Neural progenitor cell (in vitro differentiated cells): Measurements from ENCODE around the gene ANKDD1B. TPM values are rescaled to one million over a fixed set of nuclear protein-coding genes. Genes with fewer than 3 reads are reported as not detected.

Experiments used
- DNase-seq: peaks from one replicate; pipeline ENCODE4 v3.0.0-alpha.2; 2016; ENCODE audit warnings: low spot score
- H2AFZ ChIP-seq: fragments of 200-600 bp; sonication (generic); replicated peaks from 2 replicates; pipeline ENCODE4 v1.6.1; 2016; ENCODE audit warnings: antibody characterized with exemption
- H3F3A ChIP-seq: fragments of 200-600 bp; sonication (generic); 2 replicates; pipeline ENCODE4 v1.6.1; 2016; ENCODE audit warnings: antibody characterized with exemption, low read depth
- H3K27ac ChIP-seq: fragments of 200-600 bp; sonication (generic); 2 replicates; pipeline ENCODE4 v1.5.1; 2016; ENCODE audit warnings: mild to moderate bottlenecking
- H3K27me3 ChIP-seq: fragments of 200-600 bp; sonication (generic); 2 replicates; pipeline ENCODE4 v1.6.1; 2016; ENCODE audit warnings: mild to moderate bottlenecking, moderate library complexity
- H3K36me3 ChIP-seq: fragments of 200-600 bp; sonication (generic); 2 replicates; pipeline ENCODE4 v1.5.1; 2016
- H3K4me1 ChIP-seq: fragments of 200-600 bp; sonication (generic); 2 replicates; pipeline ENCODE4 v1.6.1; 2016; ENCODE audit warnings: mixed run types
- H3K4me2 ChIP-seq: fragments of 200-600 bp; sonication (generic); 2 replicates; pipeline ENCODE4 v1.6.1; 2016
- H3K4me3 ChIP-seq: fragments of 200-600 bp; sonication (generic); 2 replicates; pipeline ENCODE4 v1.5.1; 2016
- H3K79me2 ChIP-seq: fragments of 200-600 bp; sonication (generic); 2 replicates; pipeline ENCODE4 v1.6.1; 2016; ENCODE audit warnings: low read depth
- H3K9ac ChIP-seq: fragments of 200-600 bp; sonication (generic); 2 replicates; pipeline ENCODE4 v1.6.1; 2016
- H3K9me3 ChIP-seq: fragments of 200-600 bp; sonication (generic); 2 replicates; pipeline ENCODE4 v1.5.1; 2016; ENCODE audit warnings: low read depth
- H4K20me1 ChIP-seq: fragments of 200-600 bp; sonication (generic); 2 replicates; pipeline ENCODE4 v1.6.1; 2016; ENCODE audit warnings: low read depth
- H3K27ac Mint-ChIP-seq: 3 replicates; pipeline ENCODE4 v1.8.0; 2021; ENCODE audit warnings: mixed read lengths
- H3K27me3 Mint-ChIP-seq: 2 replicates; pipeline ENCODE4 v1.8.0; 2022; ENCODE audit warnings: low read depth, mild to moderate bottlenecking, inconsistent platforms, moderate library complexity, mixed read lengths; ENCODE audit not compliant: insufficient read depth
- H3K36me3 Mint-ChIP-seq: 3 replicates; pipeline ENCODE4 v1.8.0; 2021; ENCODE audit warnings: mixed read lengths
- H3K4me1 Mint-ChIP-seq: 3 replicates; pipeline ENCODE4 v1.8.0; 2021; ENCODE audit warnings: mixed read lengths
- H3K4me3 Mint-ChIP-seq: 3 replicates; pipeline ENCODE4 v1.8.0; 2021; ENCODE audit warnings: mild to moderate bottlenecking, moderate library complexity, mixed read lengths
- H3K9me3 Mint-ChIP-seq: 3 replicates; pipeline ENCODE4 v1.8.0; 2020; ENCODE audit warnings: mixed read lengths
- EZH2 ChIP-seq: fragments of 200-600 bp; sonication (generic); IDR thresholded peaks from 2 replicates; pipeline ENCODE4 v1.6.1; 2017; ENCODE audit warnings: antibody characterized with exemption, mild to moderate bottlenecking, moderate library complexity
- EZH2phosphoT487 ChIP-seq: fragments of 200-600 bp; sonication (generic); IDR thresholded peaks from 2 replicates; pipeline ENCODE4 v1.6.1; 2017; ENCODE audit warnings: antibody characterized with exemption
- total RNA-seq: library from RNA; depleted of rRNA; stranded (reverse); fragments of >200 nt; gene quantifications from 2 replicates; pipeline ENCODE4 v1.2.3, GENCODE V29; 2015; ENCODE audit warnings: low replicate concordance
- TF ChIP-seq, protein P1 (sequence below): fragments of 200-600 bp; sonication (generic); IDR thresholded peaks from 2 replicates; pipeline ENCODE4 v1.5.1; 2017; ENCODE audit warnings: antibody characterized with exemption, mild to moderate bottlenecking

The ANKDD1B gene
- total RNA-seq, 1 donor from 2014 or later, result 0.60 TPM

DNA sequence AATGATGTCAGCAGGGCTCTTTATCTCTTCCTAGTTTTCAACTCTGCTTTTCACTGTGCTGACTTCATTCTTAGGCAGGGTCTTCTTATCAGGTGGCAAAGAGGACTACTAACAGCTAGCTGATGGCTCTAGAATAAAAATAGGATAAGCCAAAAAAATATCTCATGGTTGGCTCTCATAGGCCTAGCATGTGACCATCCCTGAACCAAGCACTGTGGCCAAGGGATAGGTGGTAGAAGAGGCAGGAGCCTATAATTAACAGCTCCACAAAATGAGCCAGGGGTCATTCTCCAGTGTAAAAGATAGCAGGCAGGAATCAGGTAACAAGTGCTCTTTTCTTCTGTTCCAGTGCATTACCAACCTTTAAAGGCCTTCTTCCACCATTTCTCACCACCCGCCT is 21.1 kb downstream of the ANKDD1B start:
- DNase-seq, result no peak
- no peak overlapping the region for H3K27ac ChIP-seq
- no peaks in the 10 kb centered on the region for H3K79me2 ChIP-seq
- no peaks in the 10 kb centered on the region for H4K20me1 ChIP-seq
- Mint-ChIP-seq H3K4me1 (no peaks in the 10 kb centered on the region), H3K27ac (no peak overlapping the region), H3K4me3 (no peak overlapping the region), H3K27me3 (no peaks in the 10 kb centered on the region), H3K9me3 (no peaks in the 10 kb centered on the region), H3K36me3 (no peaks in the 10 kb centered on the region)
- TF ChIP-seq, protein P1, sequence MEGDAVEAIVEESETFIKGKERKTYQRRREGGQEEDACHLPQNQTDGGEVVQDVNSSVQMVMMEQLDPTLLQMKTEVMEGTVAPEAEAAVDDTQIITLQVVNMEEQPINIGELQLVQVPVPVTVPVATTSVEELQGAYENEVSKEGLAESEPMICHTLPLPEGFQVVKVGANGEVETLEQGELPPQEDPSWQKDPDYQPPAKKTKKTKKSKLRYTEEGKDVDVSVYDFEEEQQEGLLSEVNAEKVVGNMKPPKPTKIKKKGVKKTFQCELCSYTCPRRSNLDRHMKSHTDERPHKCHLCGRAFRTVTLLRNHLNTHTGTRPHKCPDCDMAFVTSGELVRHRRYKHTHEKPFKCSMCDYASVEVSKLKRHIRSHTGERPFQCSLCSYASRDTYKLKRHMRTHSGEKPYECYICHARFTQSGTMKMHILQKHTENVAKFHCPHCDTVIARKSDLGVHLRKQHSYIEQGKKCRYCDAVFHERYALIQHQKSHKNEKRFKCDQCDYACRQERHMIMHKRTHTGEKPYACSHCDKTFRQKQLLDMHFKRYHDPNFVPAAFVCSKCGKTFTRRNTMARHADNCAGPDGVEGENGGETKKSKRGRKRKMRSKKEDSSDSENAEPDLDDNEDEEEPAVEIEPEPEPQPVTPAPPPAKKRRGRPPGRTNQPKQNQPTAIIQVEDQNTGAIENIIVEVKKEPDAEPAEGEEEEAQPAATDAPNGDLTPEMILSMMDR, result no peak
- TF ChIP-seq EZH2phosphoT487, result no peak
- TF ChIP-seq EZH2, result no peak
- no peaks in the 10 kb centered on the region for H3K4me1 ChIP-seq
- H2AFZ ChIP-seq, result no peak overlapping the region
- H3K9ac ChIP-seq, result no peak overlapping the region
- no peaks in the 10 kb centered on the region for H3K36me3 ChIP-seq
- H3F3A ChIP-seq, result no peaks in the 10 kb centered on the region
- H3K9me3 ChIP-seq, result no peaks in the 10 kb centered on the region
- no peak overlapping the region for H3K4me3 ChIP-seq
- H3K4me2 ChIP-seq, result no peak overlapping the region
- no peaks in the 10 kb centered on the region for H3K27me3 ChIP-seq

DNA sequence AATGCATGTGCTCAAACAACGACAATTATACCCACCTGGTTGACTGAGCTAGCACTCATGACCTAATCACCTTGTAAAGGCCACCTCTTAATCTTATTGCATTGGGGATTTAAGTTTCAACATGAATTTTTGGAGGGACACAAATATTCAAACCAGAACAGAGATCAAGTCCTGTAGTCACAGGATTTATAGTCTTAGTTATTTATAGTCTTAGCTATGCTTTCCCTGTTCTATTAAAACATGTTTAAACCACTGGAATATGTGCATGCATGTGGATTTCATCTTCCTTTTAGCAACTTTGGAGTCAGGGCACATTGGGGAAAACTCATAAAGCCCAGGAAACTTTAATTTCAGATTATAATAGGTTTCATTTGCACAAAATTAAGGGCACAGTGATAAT is 26.7 kb downstream of the ANKDD1B start:
- no peaks in the 10 kb centered on the region for H3K27me3 Mint-ChIP-seq
- no peaks in the 10 kb centered on the region for H3K4me1 ChIP-seq
- no peak overlapping the region for H3K4me2 ChIP-seq
- H3K4me1 Mint-ChIP-seq, result no peaks in the 10 kb centered on the region
- H3K27me3 ChIP-seq, result no peaks in the 10 kb centered on the region
- H4K20me1 ChIP-seq, result no peaks in the 10 kb centered on the region
- H3F3A ChIP-seq, result no peaks in the 10 kb centered on the region
- no peak overlapping the region for H3K27ac ChIP-seq
- no peaks in the 10 kb centered on the region for H3K36me3 Mint-ChIP-seq
- no peaks in the 10 kb centered on the region for H3K79me2 ChIP-seq
- no peak overlapping the region for H3K4me3 ChIP-seq
- no peak overlapping the region for H3K9ac ChIP-seq
- H3K4me3 Mint-ChIP-seq, result no peak overlapping the region
- TF ChIP-seq EZH2phosphoT487 (no peak), EZH2 (no peak)
- TF ChIP-seq, protein P1, result no peak
- H3K9me3 ChIP-seq, result no peaks in the 10 kb centered on the region
- peaks cover 2% of the 10 kb centered on the region for H3K9me3 Mint-ChIP-seq
- no peak for DNase-seq
- no peaks in the 10 kb centered on the region for H3K36me3 ChIP-seq
- no peak overlapping the region for H2AFZ ChIP-seq
- H3K27ac Mint-ChIP-seq, result no peak overlapping the region

DNA sequence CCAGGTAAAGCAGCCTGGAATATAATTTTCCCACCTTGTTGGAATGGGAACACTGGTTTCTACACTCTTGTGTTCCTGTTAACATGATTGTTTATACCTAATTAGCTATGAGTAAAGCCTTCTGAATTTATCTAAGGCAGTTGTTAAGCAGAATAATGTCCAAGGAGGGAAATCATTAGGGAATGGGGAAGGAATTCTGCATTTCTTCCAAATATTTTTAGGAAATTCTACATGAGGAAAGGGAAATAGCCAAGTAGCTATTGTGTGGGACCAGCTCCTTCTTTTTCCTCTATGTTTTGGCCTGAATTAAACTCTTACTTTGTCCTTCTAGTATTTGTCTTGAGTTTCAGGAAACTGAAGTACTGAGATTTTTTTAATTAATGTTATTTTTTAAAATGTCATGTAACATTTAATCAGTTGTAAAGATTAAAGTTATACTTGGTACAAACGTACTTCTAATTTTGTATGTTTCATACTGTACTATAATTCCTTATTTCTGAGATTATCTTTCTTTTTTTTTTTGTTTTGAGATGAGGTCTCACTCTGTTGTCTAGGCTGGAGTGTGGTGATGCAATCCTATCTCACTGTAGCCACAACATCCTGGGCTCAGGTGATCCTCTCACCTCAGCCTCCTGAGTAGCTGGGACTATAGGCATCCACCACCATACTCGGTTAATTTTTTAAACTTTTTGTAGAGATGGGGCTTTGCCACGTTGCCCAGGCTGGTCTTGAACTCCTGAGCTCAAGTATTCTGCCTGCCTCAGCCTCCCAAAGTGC is 28.5 kb downstream of the ANKDD1B start:
- Histone ChIP-seq H3F3A (no peaks in the 10 kb centered on the region), H3K27ac (no peak overlapping the region), H3K36me3 (no peaks in the 10 kb centered on the region), H3K9me3 (no peaks in the 10 kb centered on the region), H3K27me3 (no peaks in the 10 kb centered on the region), H3K4me3 (no peak overlapping the region), H3K79me2 (no peaks in the 10 kb centered on the region), H3K4me2 (no peak overlapping the region), H3K4me1 (no peaks in the 10 kb centered on the region), H4K20me1 (no peaks in the 10 kb centered on the region), H3K9ac (no peak overlapping the region), H2AFZ (no peak overlapping the region)
- no peaks in the 10 kb centered on the region for H3K4me1 Mint-ChIP-seq
- H3K27me3 Mint-ChIP-seq, result no peaks in the 10 kb centered on the region
- H3K36me3 Mint-ChIP-seq, result no peaks in the 10 kb centered on the region
- TF ChIP-seq EZH2, result no peak
- no peak for TF ChIP-seq EZH2phosphoT487
- TF ChIP-seq, protein P1, result no peak
- H3K4me3 Mint-ChIP-seq, result no peak overlapping the region
- H3K27ac Mint-ChIP-seq, result no peak overlapping the region
- DNase-seq, result no peak
- H3K9me3 Mint-ChIP-seq, result peaks cover 2% of the 10 kb centered on the region
